Measurements from ENCODE around the gene BCAS1. TPM values are rescaled to one million over a fixed set of nuclear protein-coding genes. Genes with fewer than 3 reads are reported as not detected.

Gene BCAS1
- total RNA-seq, 3 donors from 2014 or later = 39.4 to 191 (median 101) TPM

- ATAC-seq (no peak), DNase-seq (no peak)
- TF ChIP-seq, protein P1, sequence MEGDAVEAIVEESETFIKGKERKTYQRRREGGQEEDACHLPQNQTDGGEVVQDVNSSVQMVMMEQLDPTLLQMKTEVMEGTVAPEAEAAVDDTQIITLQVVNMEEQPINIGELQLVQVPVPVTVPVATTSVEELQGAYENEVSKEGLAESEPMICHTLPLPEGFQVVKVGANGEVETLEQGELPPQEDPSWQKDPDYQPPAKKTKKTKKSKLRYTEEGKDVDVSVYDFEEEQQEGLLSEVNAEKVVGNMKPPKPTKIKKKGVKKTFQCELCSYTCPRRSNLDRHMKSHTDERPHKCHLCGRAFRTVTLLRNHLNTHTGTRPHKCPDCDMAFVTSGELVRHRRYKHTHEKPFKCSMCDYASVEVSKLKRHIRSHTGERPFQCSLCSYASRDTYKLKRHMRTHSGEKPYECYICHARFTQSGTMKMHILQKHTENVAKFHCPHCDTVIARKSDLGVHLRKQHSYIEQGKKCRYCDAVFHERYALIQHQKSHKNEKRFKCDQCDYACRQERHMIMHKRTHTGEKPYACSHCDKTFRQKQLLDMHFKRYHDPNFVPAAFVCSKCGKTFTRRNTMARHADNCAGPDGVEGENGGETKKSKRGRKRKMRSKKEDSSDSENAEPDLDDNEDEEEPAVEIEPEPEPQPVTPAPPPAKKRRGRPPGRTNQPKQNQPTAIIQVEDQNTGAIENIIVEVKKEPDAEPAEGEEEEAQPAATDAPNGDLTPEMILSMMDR (IDR thresholded peaks at IDR 0.05) = no peak
- no peak overlapping the region for H3K4me3 ChIP-seq
- no peaks in the 10 kb centered on the region for H3K36me3 ChIP-seq (ENCODE audit: low read depth)
- intact Hi-C loops (cut with DNase I, micrococcal nuclease) = no loop called here
- H3K4me1 ChIP-seq (ENCODE audit: low read depth) = no peaks in the 10 kb centered on the region
- H3K9me3 ChIP-seq = no peaks in the 10 kb centered on the region
Observed at GRCh38 chr20:53960579-53961272, 109.7 kb downstream of the BCAS1 start.

DNA sequence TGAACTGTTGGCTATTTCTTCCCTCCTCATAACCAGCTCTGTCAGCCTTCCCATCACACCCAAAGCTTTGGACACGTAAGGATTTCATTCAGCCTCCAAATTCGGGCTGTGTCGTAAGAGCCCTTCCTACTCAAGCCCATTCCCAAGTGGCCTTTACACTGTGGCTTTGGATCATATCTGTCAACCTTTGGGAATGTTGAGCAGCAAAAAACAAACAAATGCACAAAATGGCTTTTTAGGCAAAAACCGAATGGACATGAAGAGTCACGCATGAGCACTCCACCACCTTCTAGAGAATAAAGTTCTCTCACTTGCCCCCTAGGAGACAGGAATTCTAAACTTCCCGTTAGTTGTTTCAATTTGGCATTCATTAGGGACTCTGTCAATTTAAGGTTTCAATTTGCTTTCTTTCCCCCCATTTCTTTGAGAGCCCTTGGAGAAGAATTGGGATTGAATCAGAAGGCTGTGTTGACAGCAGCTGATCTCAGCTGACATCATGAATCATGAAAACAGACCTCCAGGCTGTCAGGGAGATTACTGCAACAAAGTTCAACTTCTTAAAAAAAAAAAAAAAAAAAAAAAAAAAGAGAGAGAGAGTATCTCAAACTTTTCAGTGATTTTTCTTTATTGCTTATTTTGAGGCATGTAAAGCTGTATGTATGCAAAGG is 110.3 kb downstream of the BCAS1 start:
- TF ChIP-seq, protein P1 (IDR thresholded peaks at IDR 0.05) = no peak
- intact Hi-C loops (cut with DNase I, micrococcal nuclease) = no loop called here
- Histone ChIP-seq H3K9me3 (no peaks in the 10 kb centered on the region), H3K36me3 (ENCODE audit: low read depth) (no peaks in the 10 kb centered on the region), H3K4me3 (no peak overlapping the region), H3K4me1 (ENCODE audit: low read depth) (no peaks in the 10 kb centered on the region)
- ATAC-seq (no peak), DNase-seq (no peak)

DNA sequence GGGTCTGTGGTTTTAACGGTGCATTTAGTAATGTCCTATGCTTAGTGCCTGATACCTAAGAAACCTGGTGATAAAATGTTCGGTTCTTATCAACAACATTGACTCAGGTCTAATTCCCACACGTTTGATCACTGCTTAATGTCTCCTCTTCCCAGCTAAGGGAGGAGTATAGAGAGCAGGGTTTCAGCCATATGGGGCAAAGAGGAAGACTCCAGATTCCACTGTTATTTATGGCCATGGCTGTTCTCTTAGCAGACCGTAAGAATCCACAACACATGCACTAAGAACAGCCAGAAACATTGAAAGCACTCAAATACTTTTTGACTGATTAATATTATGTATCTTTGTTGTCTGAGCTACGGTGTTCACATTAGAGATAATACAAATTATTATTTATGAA is 112.1 kb downstream of the BCAS1 start:
- H3K36me3 ChIP-seq (ENCODE audit: low read depth) = no peaks in the 10 kb centered on the region
- ATAC-seq (no peak), DNase-seq (no peak)
- no peaks in the 10 kb centered on the region for H3K9me3 ChIP-seq
- no peak overlapping the region for H3K4me3 ChIP-seq
- no peaks in the 10 kb centered on the region for H3K4me1 ChIP-seq (ENCODE audit: low read depth)
- intact Hi-C loops (cut with DNase I, micrococcal nuclease) = no loop called here
- TF ChIP-seq, protein P1 (IDR thresholded peaks at IDR 0.05) = no peak

DNA sequence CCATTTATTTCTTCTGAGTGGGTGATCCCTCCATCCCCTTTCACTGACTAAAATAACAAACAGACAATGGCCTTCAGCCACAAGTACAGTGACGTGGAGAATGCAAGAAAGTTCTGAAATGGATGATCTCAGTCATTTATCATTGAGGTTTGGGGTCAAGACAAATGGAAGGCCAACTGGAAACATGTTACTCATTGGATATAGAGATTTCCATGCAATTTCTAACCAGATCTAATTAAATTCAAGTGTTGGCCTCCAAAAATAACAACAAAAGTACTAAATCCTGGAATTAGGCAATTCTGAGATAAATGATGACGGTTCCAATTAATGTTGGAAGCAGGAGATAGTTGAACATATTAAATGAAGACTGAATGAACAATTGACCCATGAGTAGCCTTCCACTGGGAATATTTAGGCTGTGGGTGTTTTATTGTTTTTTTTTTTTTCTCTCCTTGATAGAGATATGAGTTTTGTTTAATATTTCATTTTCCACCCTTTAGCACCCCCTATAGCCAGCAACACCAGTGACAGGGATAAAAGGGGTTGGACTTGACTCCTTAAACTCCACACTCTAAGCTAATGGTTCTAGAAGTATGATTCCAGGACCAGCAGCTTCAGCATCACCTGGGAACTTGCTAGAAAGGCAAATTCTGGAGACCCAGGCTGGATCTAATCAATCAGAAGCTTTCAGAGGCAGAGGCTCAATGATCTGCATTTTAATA is 112.8 kb downstream of the BCAS1 start:
- TF ChIP-seq, protein P1 (IDR thresholded peaks at IDR 0.05) = no peak
- no peak for DNase-seq
- no peak for ATAC-seq
- no peaks in the 10 kb centered on the region for H3K36me3 ChIP-seq (ENCODE audit: low read depth)
- no peak overlapping the region for H3K4me3 ChIP-seq
- H3K9me3 ChIP-seq = no peaks in the 10 kb centered on the region
- intact Hi-C loops (cut with DNase I, micrococcal nuclease) = no loop called here
- no peaks in the 10 kb centered on the region for H3K4me1 ChIP-seq (ENCODE audit: low read depth)

DNA sequence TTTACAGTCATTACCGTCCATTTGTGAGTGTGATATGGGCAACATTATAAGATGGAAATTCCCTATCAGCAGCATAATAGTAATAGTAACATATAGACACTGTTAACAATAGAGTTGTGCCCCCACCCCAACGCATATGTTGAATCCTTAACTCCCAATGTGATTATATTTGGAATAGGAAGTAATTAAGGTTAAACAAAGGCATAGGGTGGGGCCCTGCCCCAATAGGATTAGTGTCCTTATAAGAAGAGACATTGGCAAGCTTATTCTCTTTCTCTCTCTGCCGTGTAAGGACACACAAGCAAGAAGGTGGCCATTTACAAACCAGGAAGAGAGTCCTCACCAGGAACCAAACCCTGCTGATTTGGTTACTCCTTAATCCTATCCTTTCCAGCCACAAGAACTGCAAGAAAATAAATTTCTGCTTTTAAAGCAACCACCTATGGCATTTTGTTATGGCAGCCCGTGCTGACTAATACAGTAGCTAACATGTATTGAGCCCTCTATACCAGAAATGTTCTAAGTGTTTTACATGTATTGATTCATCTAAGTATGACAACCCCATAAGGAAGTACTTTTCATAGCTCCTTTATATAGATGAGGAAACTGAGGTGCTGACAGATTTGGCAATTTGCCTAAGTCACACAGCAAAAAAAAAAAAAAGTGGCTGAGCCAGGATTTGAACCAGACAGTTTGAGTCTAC is 114.2 kb downstream of the BCAS1 start:
- TF ChIP-seq, protein P1 (IDR thresholded peaks at IDR 0.05) = no peak

More for the DNA sequence above, 114.2 kb downstream of the BCAS1 start:
- Histone ChIP-seq H3K4me3 (no peak overlapping the region), H3K4me1 (ENCODE audit: low read depth) (no peaks in the 10 kb centered on the region), H3K9me3 (no peaks in the 10 kb centered on the region), H3K36me3 (ENCODE audit: low read depth) (no peaks in the 10 kb centered on the region)
- intact Hi-C loops (cut with DNase I, micrococcal nuclease) = no loop called here
- DNase-seq = no peak
- no peak for ATAC-seq
